Activated T-helper 1 cell treated with anti-CD3 and anti-CD28 coated beads, Interleukin-12 subunit alpha, Interleukin-12 subunit beta, Interleukin-2, Interleukin-4 antibody, amounts not matched to agents 30 ng/mL and 10 ng/mL and 1 ng/mL, durations not matched to agents 14 hours and 24 hours and 36 hours (primary cell): Measurements from ENCODE around the gene LTK. TPM values are rescaled to one million over a fixed set of nuclear protein-coding genes. Genes with fewer than 3 reads are reported as not detected.
A peak's percentile ranks its signal among the peaks of the same experiment; 100 is the strongest.

ENCODE experiments used
- DNase-seq: peaks from one replicate; pipeline ENCODE4 v3.0.0; 2021; ENCODE audit warnings: low spot score
- H3K27ac Mint-ChIP-seq: one replicate; pipeline ENCODE4 v1.8.0; 2021; ENCODE audit warnings: mild to moderate bottlenecking, mixed read lengths
- H3K27me3 Mint-ChIP-seq: one replicate; pipeline ENCODE4 v1.8.0; 2022; ENCODE audit warnings: mild to moderate bottlenecking, moderate library complexity, mixed read lengths; ENCODE audit not compliant: insufficient read depth
- H3K36me3 Mint-ChIP-seq: one replicate; pipeline ENCODE4 v1.8.0; 2021; ENCODE audit warnings: low read depth, mixed read lengths
- H3K4me1 Mint-ChIP-seq: one replicate; pipeline ENCODE4 v1.8.0; 2021; ENCODE audit warnings: low read depth, mixed read lengths
- H3K4me3 Mint-ChIP-seq: one replicate; pipeline ENCODE4 v1.8.0; 2021; ENCODE audit warnings: mild to moderate bottlenecking, moderate library complexity, mixed read lengths
- H3K9me3 Mint-ChIP-seq: one replicate; pipeline ENCODE4 v1.8.0; 2021; ENCODE audit warnings: mixed read lengths
- intact Hi-C: fragments of 100-400 bp; cut with micrococcal nuclease; formaldehyde crosslinking; loops from one replicate; pipeline ENCODE4 v1.15.1; 2024
- total RNA-seq: library from RNA; stranded (reverse); gene quantifications from 2 replicates; pipeline ENCODE4 v1.2.3, GENCODE V29; 2022

LTK gene
- total RNA-seq, 1 donor from 2014 or later: 0.13 TPM

DNA sequence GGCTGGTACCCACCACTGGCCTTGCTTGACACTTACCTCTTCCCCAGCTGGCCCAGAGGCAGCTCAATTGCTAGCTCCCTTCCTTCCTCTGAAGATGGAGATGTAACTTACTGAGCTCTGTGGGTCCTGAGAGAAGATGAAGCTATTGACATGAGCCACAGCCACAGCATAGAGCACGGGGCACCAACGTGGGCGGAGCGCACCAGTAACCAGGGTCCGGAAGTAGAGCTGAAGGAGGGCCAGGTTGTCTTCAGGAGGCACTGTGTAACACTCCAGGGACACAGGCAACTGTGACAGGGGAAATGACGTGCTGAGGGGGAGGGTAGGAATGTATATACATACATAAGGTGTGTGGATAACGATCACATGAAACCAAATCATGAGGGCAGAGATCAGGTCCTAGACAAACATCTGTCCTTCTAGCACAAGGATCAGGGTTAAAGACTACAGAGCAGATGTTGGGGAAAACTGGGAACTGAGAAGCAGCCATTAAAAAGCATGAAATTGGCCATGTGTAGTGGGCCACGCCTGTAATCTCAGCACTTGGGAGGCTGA lies 4.3 kb upstream of the LTK start:
- H3K27me3 Mint-ChIP-seq: peaks cover 9% of the 10 kb centered on the region
- no peak for DNase-seq
- intact Hi-C loops: no loop called here
- peaks cover 22% of the 10 kb centered on the region for H3K36me3 Mint-ChIP-seq
- no peaks in the 10 kb centered on the region for H3K9me3 Mint-ChIP-seq
- H3K4me1 Mint-ChIP-seq: peaks cover 14% of the 10 kb centered on the region
- no peak overlapping the region for H3K4me3 Mint-ChIP-seq
- H3K27ac Mint-ChIP-seq: no peak overlapping the region

DNA sequence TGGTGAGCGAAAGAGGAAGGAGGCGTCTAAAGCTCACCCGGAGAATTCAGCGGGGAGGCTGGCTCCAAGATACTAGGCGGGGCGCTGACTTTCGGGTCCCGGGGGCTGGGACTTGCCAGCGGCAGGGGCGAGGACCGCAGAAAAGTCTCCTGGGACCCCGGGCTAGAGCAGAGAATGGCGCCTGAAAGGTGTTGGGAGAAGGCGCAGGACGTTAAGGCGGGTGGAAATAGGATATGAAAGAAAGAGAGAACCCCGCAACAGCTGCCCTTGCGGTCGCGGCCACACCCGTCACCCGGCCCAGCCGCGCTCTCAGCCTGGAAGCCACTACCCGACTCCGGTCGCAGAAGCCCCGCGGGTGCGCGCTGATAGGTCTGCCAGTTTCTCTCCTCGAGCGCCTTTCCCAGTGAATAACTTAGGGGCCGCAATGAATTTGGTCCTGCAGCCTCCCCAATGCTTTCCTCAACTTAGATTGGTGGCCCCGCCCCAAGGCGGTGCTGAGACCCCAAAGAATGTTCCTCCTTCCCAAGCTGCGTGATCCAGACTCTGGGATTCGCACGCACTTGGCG lies 604 bp downstream of the LTK start:
- Mint-ChIP-seq H3K27me3 (peaks cover 36% of the 10 kb centered on the region), H3K4me3 (peak overlapping the region; percentile 66), H3K27ac (no peak overlapping the region), H3K9me3 (no peaks in the 10 kb centered on the region), H3K36me3 (peaks cover 12% of the 10 kb centered on the region), H3K4me1 (peaks cover 24% of the 10 kb centered on the region)
- peak; percentile 23 for DNase-seq
- intact Hi-C loops: loop anchor here (2.0 kb wide), 2 partner anchors 16 to 46 kb away; no protein-coding TSS in a partner anchor

DNA sequence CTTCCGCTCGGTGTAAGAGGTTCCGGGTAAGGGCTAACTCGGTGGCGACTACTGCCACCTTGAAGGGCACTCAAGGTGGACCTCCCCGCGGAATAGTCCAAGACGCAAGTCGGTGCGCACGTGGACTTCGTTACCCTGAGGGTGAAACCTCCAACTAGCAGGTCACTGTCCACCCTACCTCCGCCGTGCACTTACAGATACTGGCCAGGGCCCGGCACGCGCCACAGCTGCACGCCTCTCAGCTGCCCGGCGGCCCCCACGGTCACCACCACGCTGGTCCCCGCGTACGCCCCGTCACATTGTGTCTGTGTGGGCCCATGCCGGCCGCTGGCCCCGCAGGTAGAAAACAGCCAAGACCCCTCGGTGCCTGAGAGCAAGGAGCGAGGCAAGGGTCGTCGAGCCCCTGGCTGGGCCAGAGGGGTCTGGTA lies 1.1 kb downstream of the LTK start:
- intact Hi-C loops: loop anchor here (2.0 kb wide), 2 partner anchors 16 to 46 kb away; no protein-coding TSS in a partner anchor
- peaks cover 12% of the 10 kb centered on the region for H3K36me3 Mint-ChIP-seq
- peaks cover 36% of the 10 kb centered on the region for H3K27me3 Mint-ChIP-seq
- H3K4me3 Mint-ChIP-seq: peak overlapping the region; percentile 66
- peaks cover 24% of the 10 kb centered on the region for H3K4me1 Mint-ChIP-seq
- no peak overlapping the region for H3K27ac Mint-ChIP-seq
- H3K9me3 Mint-ChIP-seq: no peaks in the 10 kb centered on the region
- no peak for DNase-seq

DNA sequence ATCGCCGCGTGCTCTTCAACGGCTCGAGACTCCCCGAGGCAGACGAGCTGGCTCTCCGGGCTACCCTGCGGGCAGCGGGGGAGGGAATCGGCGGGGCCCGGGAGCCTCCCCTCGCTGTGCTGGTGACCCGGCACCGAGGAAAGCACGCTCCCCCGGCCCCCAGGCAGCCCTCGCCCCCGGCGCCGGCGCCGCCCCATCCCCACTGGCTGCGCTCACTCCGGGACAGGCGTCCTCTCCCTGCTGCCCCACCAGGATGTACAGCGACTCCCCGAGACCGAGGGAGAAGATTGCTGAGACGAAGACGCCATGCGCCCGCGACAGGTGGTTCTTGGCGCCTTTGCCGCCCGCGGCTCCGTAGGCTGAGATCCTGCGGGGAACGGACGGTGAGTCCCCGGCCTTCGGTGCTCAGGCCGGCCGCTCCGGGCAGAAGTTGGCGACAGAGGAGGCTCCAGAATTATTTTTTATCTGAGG lies 1.7 kb downstream of the LTK start:
- Mint-ChIP-seq H3K9me3 (no peaks in the 10 kb centered on the region), H3K36me3 (peaks cover 7% of the 10 kb centered on the region), H3K27ac (no peak overlapping the region), H3K4me1 (peaks cover 24% of the 10 kb centered on the region), H3K4me3 (peak overlapping the region; percentile 66), H3K27me3 (peaks cover 36% of the 10 kb centered on the region)
- intact Hi-C loops: loop anchor here (2.0 kb wide), 2 partner anchors 15 to 45 kb away; no protein-coding TSS in a partner anchor
- no peak for DNase-seq

DNA sequence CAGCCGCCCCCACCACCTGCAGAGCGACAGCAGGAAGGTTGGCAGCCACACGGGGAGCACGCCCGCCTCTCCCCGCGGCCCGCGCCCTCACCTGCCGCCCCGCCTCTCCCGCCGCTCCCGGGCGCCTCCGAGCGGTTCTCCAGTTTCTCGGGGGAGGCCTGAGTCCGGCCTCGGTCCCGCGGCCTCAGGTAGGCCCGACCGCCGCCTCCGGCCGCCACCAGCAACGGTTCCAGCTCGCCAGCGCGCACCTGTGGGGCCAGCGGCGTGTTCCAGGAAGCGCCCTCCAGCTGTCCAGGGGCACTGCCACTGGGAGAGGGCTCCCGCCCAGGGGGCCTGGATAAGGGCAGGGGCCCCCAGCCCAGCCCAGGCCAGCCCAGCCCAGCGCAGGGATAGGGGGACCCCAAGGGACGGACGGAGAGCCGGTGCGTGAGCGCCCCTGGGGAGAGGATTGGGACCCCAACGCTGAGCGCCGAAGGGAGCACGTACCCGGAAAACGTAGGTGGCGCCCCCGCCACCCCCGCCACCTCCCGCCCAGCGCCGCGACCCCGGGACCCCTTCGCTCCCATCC lies 2.2 kb downstream of the LTK start:
- no peak overlapping the region for H3K4me3 Mint-ChIP-seq
- peaks cover 24% of the 10 kb centered on the region for H3K4me1 Mint-ChIP-seq
- H3K9me3 Mint-ChIP-seq: no peaks in the 10 kb centered on the region
- H3K36me3 Mint-ChIP-seq: peaks cover 2% of the 10 kb centered on the region
- intact Hi-C loops: no loop called here
- no peak for DNase-seq
- H3K27me3 Mint-ChIP-seq: peaks cover 39% of the 10 kb centered on the region
- no peak overlapping the region for H3K27ac Mint-ChIP-seq

DNA sequence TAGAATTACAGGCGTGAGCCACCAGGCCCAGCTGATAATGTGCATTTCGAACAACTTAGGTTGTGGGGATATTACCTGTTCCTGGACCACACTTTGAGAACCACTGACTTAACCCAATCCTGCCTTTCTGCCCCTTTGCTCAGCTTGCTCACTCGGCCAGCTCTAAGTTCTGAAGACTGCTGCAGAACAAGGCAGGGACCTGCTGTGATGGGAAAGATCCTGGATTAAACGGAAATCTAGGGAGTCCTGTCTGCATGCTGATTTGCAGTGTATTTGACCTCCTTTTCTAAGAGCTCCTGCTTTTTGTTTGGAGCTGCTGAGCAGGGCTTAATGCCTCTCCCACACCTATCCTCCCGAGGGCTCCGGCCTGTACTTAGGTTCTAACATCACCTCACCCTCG lies 2.9 kb downstream of the LTK start:
- intact Hi-C loops: no loop called here
- no peak overlapping the region for H3K27ac Mint-ChIP-seq
- DNase-seq: no peak
- H3K9me3 Mint-ChIP-seq: no peaks in the 10 kb centered on the region
- peaks cover 39% of the 10 kb centered on the region for H3K27me3 Mint-ChIP-seq
- H3K4me3 Mint-ChIP-seq: no peak overlapping the region
- peaks cover 24% of the 10 kb centered on the region for H3K4me1 Mint-ChIP-seq
- H3K36me3 Mint-ChIP-seq: no peaks in the 10 kb centered on the region

DNA sequence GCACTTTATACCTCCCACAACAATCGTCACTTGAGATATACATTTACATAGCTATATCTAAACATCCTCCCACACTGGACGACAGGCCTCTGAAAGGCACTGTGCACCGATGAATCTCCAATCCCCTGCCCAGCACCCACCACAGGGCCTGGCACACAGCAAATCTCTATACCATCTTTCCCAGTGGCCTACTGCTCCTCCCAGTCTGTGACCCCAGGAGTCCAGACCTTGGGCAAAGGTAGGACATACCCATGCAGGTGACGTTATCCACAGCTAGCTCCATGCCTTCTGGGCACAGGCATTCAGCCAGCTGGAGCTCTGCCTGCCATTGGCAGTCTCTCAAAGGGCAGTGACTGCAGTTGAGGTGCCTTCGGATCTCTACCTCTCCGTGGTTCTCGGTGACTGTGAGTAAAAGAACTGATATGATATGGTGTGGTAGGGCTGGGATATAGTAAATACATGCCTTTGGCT lies 5.8 kb downstream of the LTK start:
- Mint-ChIP-seq H3K27ac (no peak overlapping the region), H3K9me3 (no peaks in the 10 kb centered on the region), H3K27me3 (peaks cover 46% of the 10 kb centered on the region), H3K4me1 (peaks cover 13% of the 10 kb centered on the region), H3K4me3 (no peak overlapping the region), H3K36me3 (no peaks in the 10 kb centered on the region)
- intact Hi-C loops: no loop called here
- DNase-seq: no peak

DNA sequence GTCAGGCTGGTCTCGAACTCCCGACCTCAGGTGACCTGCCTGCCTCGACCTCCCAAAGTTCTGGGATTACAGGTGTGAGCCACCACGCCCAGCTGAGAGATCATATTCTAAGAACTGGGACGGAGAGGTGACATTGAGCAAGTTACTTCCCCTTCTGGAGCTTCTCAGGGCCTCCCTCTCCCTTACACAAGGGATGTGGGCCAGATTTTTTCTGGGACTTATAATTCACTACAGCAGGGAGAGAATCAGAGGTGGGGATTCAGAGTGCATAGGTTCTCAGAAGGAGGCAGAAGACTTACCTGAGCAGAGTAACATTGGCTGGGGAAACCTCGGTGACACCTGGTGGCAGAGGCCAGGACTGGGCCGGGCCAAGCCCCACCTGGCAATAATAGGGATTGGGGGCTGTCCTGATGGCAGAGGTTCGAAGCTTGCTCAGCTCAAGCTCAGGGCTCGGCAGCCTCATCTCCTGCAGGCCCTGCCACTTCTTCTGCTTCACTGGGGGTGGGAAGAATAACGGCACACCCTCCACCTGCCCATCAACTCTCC lies 6.8 kb downstream of the LTK start:
- Mint-ChIP-seq H3K4me1 (peaks cover 4% of the 10 kb centered on the region), H3K27me3 (peaks cover 45% of the 10 kb centered on the region), H3K4me3 (no peak overlapping the region), H3K36me3 (no peaks in the 10 kb centered on the region), H3K27ac (no peak overlapping the region), H3K9me3 (no peaks in the 10 kb centered on the region)
- intact Hi-C loops: no loop called here
- no peak for DNase-seq

DNA sequence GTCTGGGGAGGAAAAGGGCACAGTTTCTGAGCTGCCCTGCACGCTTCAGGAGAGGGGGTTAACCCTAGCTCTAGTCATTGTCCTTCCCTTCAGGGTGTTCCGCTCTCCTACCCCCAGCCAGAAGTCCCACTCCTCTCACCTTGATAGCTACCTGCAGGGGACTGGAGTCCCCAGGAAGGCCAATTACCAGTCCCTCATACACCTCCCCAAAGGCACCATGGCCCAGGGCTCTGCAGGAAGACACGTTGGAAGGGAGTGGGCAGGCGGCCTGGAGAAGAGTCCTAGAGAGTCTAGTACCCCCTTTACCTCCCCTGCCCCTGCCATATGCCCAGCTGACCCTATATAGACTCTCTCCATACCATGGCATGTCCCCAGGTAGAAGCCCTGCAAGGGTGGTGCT lies 7.9 kb downstream of the LTK start:
- peaks cover 3% of the 10 kb centered on the region for H3K36me3 Mint-ChIP-seq
- peaks cover 50% of the 10 kb centered on the region for H3K27me3 Mint-ChIP-seq
- DNase-seq: no peak
- H3K27ac Mint-ChIP-seq: no peak overlapping the region
- intact Hi-C loops: no loop called here
- H3K4me1 Mint-ChIP-seq: peaks cover 10% of the 10 kb centered on the region
- no peak overlapping the region for H3K4me3 Mint-ChIP-seq
- H3K9me3 Mint-ChIP-seq: no peaks in the 10 kb centered on the region

DNA sequence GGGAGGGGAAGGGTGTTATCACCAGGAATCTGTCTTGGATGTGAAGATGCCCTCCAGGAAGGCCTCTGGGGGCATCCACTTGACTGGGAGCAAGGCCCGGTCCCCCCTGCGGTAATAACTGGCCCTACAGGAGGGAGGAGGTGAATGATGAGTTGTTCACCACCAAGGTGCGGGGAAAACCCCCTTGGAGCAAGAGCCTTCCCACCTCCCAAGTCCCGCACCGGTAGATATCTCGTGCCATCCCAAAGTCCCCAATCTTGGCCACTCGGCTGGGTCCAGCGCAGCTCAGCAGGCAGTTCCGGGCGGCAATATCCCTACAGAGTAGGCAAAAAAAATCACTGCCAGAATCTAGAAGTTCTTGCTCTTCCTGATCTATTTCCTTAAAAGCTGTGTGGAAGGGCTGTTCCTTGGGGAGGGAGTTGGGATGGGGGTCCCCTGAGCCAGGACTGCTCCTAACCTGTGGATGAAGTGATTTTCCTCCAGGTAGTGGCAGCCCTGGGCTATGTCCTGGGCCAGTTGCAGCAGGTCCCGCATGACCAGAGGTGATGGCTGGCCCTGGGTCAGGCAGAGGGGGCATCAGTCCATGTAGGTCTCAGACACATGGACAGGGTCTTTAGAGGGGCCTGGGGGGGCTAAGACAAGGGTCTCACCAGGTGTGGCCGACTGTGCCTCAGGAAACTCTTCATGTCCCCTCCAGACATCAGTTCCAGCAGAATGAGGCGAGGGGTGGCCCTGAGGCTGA lies 8.7 kb downstream of the LTK start:
- Mint-ChIP-seq H3K36me3 (peaks cover 3% of the 10 kb centered on the region), H3K27ac (no peak overlapping the region), H3K4me3 (no peak overlapping the region), H3K4me1 (peaks cover 10% of the 10 kb centered on the region), H3K9me3 (no peaks in the 10 kb centered on the region), H3K27me3 (peaks cover 50% of the 10 kb centered on the region)
- intact Hi-C loops: no loop called here
- no peak for DNase-seq

DNA sequence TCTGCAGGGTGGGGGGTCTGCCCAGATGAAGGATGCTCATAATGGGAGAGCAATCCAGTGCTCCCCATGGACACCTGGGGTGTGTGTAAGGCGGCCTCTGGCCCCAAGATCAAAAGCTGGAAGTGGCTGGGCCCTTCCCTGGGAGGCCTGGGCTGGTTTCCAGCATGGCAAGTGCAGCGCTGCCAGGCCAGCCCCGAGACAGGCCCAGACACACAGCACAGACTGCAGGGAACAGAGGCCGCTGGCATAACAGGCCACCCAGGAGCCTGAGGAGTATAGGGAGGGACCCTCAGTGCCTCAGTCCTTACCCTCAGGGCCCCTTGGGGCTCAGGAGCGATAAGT lies 10.0 kb downstream of the LTK start:
- no peak for DNase-seq
- no peak overlapping the region for H3K27ac Mint-ChIP-seq
- intact Hi-C loops: loop anchor here (2.0 kb wide), 1 partner anchor 21 kb away; no protein-coding TSS in a partner anchor
- no peaks in the 10 kb centered on the region for H3K9me3 Mint-ChIP-seq
- peaks cover 3% of the 10 kb centered on the region for H3K36me3 Mint-ChIP-seq
- H3K27me3 Mint-ChIP-seq: peaks cover 55% of the 10 kb centered on the region
- peak overlapping the region; percentile 59 for H3K4me3 Mint-ChIP-seq
- H3K4me1 Mint-ChIP-seq: peaks cover 14% of the 10 kb centered on the region

DNA sequence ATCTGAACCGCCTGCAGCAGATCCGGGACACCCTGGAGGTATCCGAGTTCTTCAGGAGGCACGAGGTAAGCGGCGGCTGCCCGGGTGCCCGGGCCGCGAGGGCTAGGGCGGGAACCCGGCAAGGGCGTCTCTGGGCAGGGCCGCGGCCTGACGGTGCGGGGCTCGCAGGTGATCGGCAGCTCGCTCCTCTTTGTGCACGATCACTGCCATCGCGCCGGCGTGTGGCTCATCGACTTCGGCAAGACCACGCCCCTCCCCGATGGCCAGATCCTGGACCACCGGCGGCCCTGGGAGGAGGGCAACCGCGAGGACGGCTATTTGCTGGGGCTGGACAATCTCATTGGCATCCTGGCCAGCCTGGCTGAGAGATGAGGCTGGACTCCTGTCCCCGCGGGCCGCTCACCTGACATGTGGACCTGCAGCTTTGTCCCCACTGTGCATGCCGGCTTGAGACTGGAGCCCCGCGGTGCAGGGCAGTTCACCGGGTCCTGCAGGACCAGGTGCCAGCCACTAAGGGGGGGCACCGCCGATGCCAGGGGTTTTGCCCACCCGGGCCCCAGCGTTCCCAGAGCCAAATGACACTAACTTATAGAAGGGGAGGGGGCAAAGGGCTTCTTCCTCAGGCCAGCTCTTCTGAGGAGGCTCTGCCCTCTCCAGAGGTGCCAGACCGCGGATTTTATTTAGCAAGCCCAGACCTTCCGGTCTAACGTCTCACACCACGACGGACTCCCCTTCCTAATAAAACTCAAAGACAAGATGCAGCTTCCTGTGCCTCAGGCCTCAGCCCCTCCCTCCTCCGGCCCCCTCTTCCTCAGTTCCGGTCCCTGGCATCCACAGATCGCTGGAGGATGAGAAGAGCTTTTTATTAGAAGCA lies 10.6 kb downstream of the LTK start:
- Mint-ChIP-seq H3K36me3 (peaks cover 3% of the 10 kb centered on the region), H3K4me3 (peak overlapping the region; percentile 59), H3K4me1 (peaks cover 17% of the 10 kb centered on the region), H3K9me3 (no peaks in the 10 kb centered on the region), H3K27ac (no peak overlapping the region), H3K27me3 (peaks cover 60% of the 10 kb centered on the region)
- intact Hi-C loops: loop anchor here (1.0 to 2.0 kb wide), 2 partner anchors 10 to 20 kb away; partner anchors contain the start of gene ITPKA
- DNase-seq: no peak
